KBM-7 (cell line): Measurements from ENCODE around the gene FIBCD1.

Experiments
- DNase-seq: peaks from one replicate; pipeline ENCODE4 v3.0.0-alpha.2; 2015
- in situ Hi-C: fragments of 300-500 bp; cut with MboI; formaldehyde crosslinking; loops from 2 replicates; pipeline ENCODE4 v1.14.3; 2020; ENCODE audit warnings: low sequenced_read_pairs, low pct_unique_long_range_greater_than_20kb, mixed read lengths

The FIBCD1 gene

GRCh38 chr9:130938652-130939404 lies at the start of gene FIBCD1:
FIBCD1 (minus strand) TSS chr9:130939247; CDS start chr9:130938607, 640 bp downstream.
- peak; percentile 42 for DNase-seq

GRCh38 chr9:130988400-130988747 lies 49.3 kb upstream of the FIBCD1 start:
- in situ Hi-C loops: no loop called here

More at GRCh38 chr9:130938652-130939404, at the start of gene FIBCD1:
- in situ Hi-C loops: no loop called here

GRCh38 chr9:130987738-130988399 lies 48.8 kb upstream of the FIBCD1 start:
- no peak for DNase-seq
- in situ Hi-C loops: no loop called here

More at GRCh38 chr9:130988400-130988747, 49.3 kb upstream of the FIBCD1 start:
- DNase-seq: no peak

- DNase-seq: no peak
- in situ Hi-C loops: no loop called here
Measured at GRCh38 chr9:130987054-130987453, 48.0 kb upstream of the FIBCD1 start.

GRCh38 chr9:130986356-130986965 lies 47.4 kb upstream of the FIBCD1 start:
- in situ Hi-C loops: no loop called here

GRCh38 chr9:130985606-130986162 lies 46.6 kb upstream of the FIBCD1 start:
- in situ Hi-C loops: no loop called here
- DNase-seq: no peak

More at GRCh38 chr9:130986356-130986965, 47.4 kb upstream of the FIBCD1 start:
- DNase-seq: no peak

GRCh38 chr9:130985029-130985428 lies 46.0 kb upstream of the FIBCD1 start:
- no peak for DNase-seq
- in situ Hi-C loops: no loop called here

GRCh38 chr9:130984521-130984920 lies 45.5 kb upstream of the FIBCD1 start:
- DNase-seq: no peak
- in situ Hi-C loops: no loop called here

GRCh38 chr9:130983970-130984369 lies 44.9 kb upstream of the FIBCD1 start:
- DNase-seq: no peak

GRCh38 chr9:130983359-130983670 lies 44.3 kb upstream of the FIBCD1 start:
- DNase-seq: no peak
- in situ Hi-C loops: no loop called here

More at GRCh38 chr9:130983970-130984369, 44.9 kb upstream of the FIBCD1 start:
- in situ Hi-C loops: no loop called here

GRCh38 chr9:130982636-130983358 lies 43.8 kb upstream of the FIBCD1 start:
- in situ Hi-C loops: no loop called here
- no peak for DNase-seq

GRCh38 chr9:130981756-130982137 lies 42.7 kb upstream of the FIBCD1 start:
- no peak for DNase-seq
- in situ Hi-C loops: no loop called here

GRCh38 chr9:130981002-130981755 lies 42.1 kb upstream of the FIBCD1 start:
- peak; percentile 76 for DNase-seq
- in situ Hi-C loops: no loop called here

- in situ Hi-C loops: no loop called here
- DNase-seq: no peak
Measured at GRCh38 chr9:130980526-130980925, 41.5 kb upstream of the FIBCD1 start.

GRCh38 chr9:130979591-130980385 lies 40.7 kb upstream of the FIBCD1 start:
- DNase-seq: no peak
- in situ Hi-C loops: no loop called here

GRCh38 chr9:130977811-130978221 lies 38.8 kb upstream of the FIBCD1 start:
- in situ Hi-C loops: no loop called here

GRCh38 chr9:130975932-130976841 lies 37.1 kb upstream of the FIBCD1 start:
- in situ Hi-C loops: no loop called here
- DNase-seq: no peak

More at GRCh38 chr9:130977811-130978221, 38.8 kb upstream of the FIBCD1 start:
- no peak for DNase-seq
